ENCODE measurements around the gene OLFM3.

DNA sequence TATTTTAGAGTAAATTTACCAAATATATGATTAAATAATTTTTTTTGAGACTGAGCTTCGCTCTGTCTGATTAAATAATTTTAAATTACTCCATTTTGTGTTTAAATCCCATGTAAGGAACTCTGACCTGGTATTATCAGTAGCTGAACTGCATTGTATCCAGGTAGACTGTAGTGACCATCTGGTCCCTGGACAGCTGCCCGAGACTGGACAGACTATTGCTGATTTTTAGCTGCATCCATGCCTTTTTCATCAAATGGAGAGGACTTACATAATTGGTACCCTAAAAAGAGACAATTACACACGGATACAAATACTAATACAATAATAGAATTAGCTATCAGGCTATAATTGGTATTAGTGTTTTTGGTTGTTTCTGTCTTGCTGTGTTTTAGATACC lies 20.6 kb downstream of the OLFM3 start:
- TF ChIP-seq CTCF (IDR thresholded peaks at IDR 0.05; ENCODE audit: insufficient read depth, low read length) (no peak), POLR2AphosphoS5 (IDR thresholded peaks at IDR 0.05; ENCODE audit: low read depth) (no peak), SPI1 (IDR thresholded peaks at IDR 0.05; ENCODE audit: borderline replicate concordance, low read depth) (no peak)
- TF ChIP-seq, protein P1, sequence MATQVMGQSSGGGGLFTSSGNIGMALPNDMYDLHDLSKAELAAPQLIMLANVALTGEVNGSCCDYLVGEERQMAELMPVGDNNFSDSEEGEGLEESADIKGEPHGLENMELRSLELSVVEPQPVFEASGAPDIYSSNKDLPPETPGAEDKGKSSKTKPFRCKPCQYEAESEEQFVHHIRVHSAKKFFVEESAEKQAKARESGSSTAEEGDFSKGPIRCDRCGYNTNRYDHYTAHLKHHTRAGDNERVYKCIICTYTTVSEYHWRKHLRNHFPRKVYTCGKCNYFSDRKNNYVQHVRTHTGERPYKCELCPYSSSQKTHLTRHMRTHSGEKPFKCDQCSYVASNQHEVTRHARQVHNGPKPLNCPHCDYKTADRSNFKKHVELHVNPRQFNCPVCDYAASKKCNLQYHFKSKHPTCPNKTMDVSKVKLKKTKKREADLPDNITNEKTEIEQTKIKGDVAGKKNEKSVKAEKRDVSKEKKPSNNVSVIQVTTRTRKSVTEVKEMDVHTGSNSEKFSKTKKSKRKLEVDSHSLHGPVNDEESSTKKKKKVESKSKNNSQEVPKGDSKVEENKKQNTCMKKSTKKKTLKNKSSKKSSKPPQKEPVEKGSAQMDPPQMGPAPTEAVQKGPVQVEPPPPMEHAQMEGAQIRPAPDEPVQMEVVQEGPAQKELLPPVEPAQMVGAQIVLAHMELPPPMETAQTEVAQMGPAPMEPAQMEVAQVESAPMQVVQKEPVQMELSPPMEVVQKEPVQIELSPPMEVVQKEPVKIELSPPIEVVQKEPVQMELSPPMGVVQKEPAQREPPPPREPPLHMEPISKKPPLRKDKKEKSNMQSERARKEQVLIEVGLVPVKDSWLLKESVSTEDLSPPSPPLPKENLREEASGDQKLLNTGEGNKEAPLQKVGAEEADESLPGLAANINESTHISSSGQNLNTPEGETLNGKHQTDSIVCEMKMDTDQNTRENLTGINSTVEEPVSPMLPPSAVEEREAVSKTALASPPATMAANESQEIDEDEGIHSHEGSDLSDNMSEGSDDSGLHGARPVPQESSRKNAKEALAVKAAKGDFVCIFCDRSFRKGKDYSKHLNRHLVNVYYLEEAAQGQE (IDR thresholded peaks at IDR 0.05; ENCODE audit: insufficient replicate concordance, low read depth) = no peak

Measured in HL-60 (cell line).